Measurements from ENCODE around the gene PTPN9. TPM values are rescaled to one million over a fixed set of nuclear protein-coding genes. Genes with fewer than 3 reads are reported as not detected.

PTPN9 gene
- polyA plus RNA-seq, 1 donor (not counting 4 experiments of a cell fraction or from before 2014, with no cell fraction given) = 34.7 TPM

GRCh38 chr15:75452865-75453702 is 126.0 kb downstream of the PTPN9 start:
- Histone ChIP-seq H2AFZ (ENCODE audit: control insufficient read depth, low read length) (peak overlapping the region; percentile 61), H3K27ac (ENCODE audit: control insufficient read depth, insufficient read depth, low read length) (peak overlapping the region; percentile 99), H3K4me1 (ENCODE audit: control insufficient read depth, extremely low read depth, insufficient read depth, low read length) (peaks cover 34% of the 10 kb centered on the region), H3K27me3 (ENCODE audit: control insufficient read depth, extremely low read depth, insufficient read depth, low read length) (no peaks in the 10 kb centered on the region), H4K20me1 (ENCODE audit: control insufficient read depth, extremely low read depth, insufficient read depth, low read length) (peaks cover 14% of the 10 kb centered on the region), H3K9ac (ENCODE audit: control insufficient read depth, extremely low read depth, insufficient read depth, low read length) (peak overlapping the region; percentile 96), H3K4me3 (ENCODE audit: control insufficient read depth in 2 of 3, extremely low read depth in 1 of 3, insufficient read depth in 2 of 3, low read depth in 1 of 3, low read length in 3 of 3) (peak overlapping the region; percentile 58 to 98 (median 97)), H3K4me2 (ENCODE audit: control insufficient read depth, extremely low read depth, insufficient read depth, low read depth, low read length) (peak overlapping the region; percentile 100), H3K9me3 (ENCODE audit: control insufficient read depth, low read depth, low read length) (no peaks in the 10 kb centered on the region), H3K79me2 (ENCODE audit: control insufficient read depth, insufficient read depth, low read length) (peaks cover 29% of the 10 kb centered on the region), H3K9me1 (ENCODE audit: control insufficient read depth, extremely low read depth, insufficient read depth, low read length) (no peaks in the 10 kb centered on the region), H3K36me3 (ENCODE audit: control insufficient read depth in 2 of 2, extremely low read depth in 1 of 2, insufficient read depth in 2 of 2, low read length in 2 of 2) (no peaks in the 10 kb centered on the region)
- TF ChIP-seq EZH2 (IDR thresholded peaks at IDR 0.05; ENCODE audit: low read length) (no peak), CTCF (optimal IDR thresholded peaks at IDR 0.05 in 1 of 3, IDR thresholded peaks at IDR 0.05 in 1 of 3, conservative IDR thresholded peaks at IDR 0.05 in 1 of 3; ENCODE audit: extremely low read depth in 1 of 3, insufficient read depth in 2 of 3, low read length in 3 of 3) (peak in 2 of 3 experiments; percentile 28 to 35)
- DNase-seq (ENCODE audit: low read depth, low spot score) = no peak
- dilution Hi-C loops (cut with MboI; ENCODE audit: extremely low pct_ligation_motif_present, low sequenced_read_pairs) = no loop called here
- no peak for FAIRE-seq

DNA sequence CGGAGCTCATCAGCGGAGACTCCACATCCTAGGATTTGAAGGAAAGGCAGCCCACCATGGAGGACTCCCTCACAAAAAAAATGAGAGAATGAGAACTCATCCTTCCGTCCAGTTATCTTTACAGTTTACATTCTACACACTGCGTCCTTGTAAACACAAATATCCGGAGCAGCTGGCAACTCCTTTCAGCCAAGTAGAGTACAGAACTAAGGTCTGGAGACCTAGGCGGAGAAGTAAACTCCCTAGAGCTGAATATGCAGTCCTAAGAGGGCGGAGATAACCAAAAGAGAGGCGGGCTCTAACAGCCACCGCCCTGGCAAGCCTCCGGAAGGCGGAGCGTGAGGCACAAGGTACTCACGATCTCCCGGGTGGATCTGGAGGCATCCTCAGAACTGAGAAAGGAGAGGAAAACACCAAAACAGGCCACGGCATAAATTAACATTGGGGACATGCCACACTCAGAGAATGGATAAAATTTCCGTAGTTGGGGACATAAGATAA is 126.7 kb downstream of the PTPN9 start:
- Histone ChIP-seq H3K4me1 (ENCODE audit: control insufficient read depth, extremely low read depth, insufficient read depth, low read length) (peaks cover 34% of the 10 kb centered on the region), H3K36me3 (ENCODE audit: control insufficient read depth in 2 of 2, extremely low read depth in 1 of 2, insufficient read depth in 2 of 2, low read length in 2 of 2) (peaks cover 0 to 4% of the 10 kb centered on the region in 2 experiments), H3K4me3 (ENCODE audit: control insufficient read depth in 2 of 3, extremely low read depth in 1 of 3, insufficient read depth in 2 of 3, low read depth in 1 of 3, low read length in 3 of 3) (peak overlapping the region; percentile 58 to 98 (median 97)), H3K9me3 (ENCODE audit: control insufficient read depth, low read depth, low read length) (no peaks in the 10 kb centered on the region), H4K20me1 (ENCODE audit: control insufficient read depth, extremely low read depth, insufficient read depth, low read length) (peaks cover 14% of the 10 kb centered on the region), H3K27ac (ENCODE audit: control insufficient read depth, insufficient read depth, low read length) (peak overlapping the region; percentile 99), H3K4me2 (ENCODE audit: control insufficient read depth, extremely low read depth, insufficient read depth, low read depth, low read length) (peak overlapping the region; percentile 100), H3K9ac (ENCODE audit: control insufficient read depth, extremely low read depth, insufficient read depth, low read length) (peak overlapping the region; percentile 96), H3K9me1 (ENCODE audit: control insufficient read depth, extremely low read depth, insufficient read depth, low read length) (no peaks in the 10 kb centered on the region), H3K79me2 (ENCODE audit: control insufficient read depth, insufficient read depth, low read length) (peaks cover 35% of the 10 kb centered on the region), H2AFZ (ENCODE audit: control insufficient read depth, low read length) (peak overlapping the region; percentile 58), H3K27me3 (ENCODE audit: control insufficient read depth, extremely low read depth, insufficient read depth, low read length) (no peaks in the 10 kb centered on the region)
- FAIRE-seq = peak; percentile 78
- no peak for DNase-seq (ENCODE audit: low read depth, low spot score)
- dilution Hi-C loops (cut with MboI; ENCODE audit: extremely low pct_ligation_motif_present, low sequenced_read_pairs) = no loop called here
- TF ChIP-seq EZH2 (IDR thresholded peaks at IDR 0.05; ENCODE audit: low read length) (no peak), CTCF (optimal IDR thresholded peaks at IDR 0.05 in 1 of 3, IDR thresholded peaks at IDR 0.05 in 1 of 3, conservative IDR thresholded peaks at IDR 0.05 in 1 of 3; ENCODE audit: extremely low read depth in 1 of 3, insufficient read depth in 2 of 3, low read length in 3 of 3) (no peak)

Measured in keratinocyte (primary cell).